SK-N-SH (cell line): Measurements from ENCODE around the gene RASSF4. TPM values are rescaled to one million over a fixed set of nuclear protein-coding genes. Genes with fewer than 3 reads are reported as not detected.

Experiments used
- CTCF ChIA-PET: fragments of 300-600, 350-600 bp; formaldehyde crosslinking; extraction: SDS; loops from one replicate; lab custom pipeline; 2021; lab: Yijun Ruan, JAX
- POLR2A ChIA-PET: fragments of 350-600 bp; sonication (Branson Sonifier 250); formaldehyde crosslinking; extraction: SDS; loops from one replicate; lab custom pipeline; 2020; ENCODE audit warnings: antibody characterized with exemption, inconsistent platforms; lab: Yijun Ruan, JAX
- DNase-seq: peaks from one replicate; pipeline ENCODE4 v3.0.0; 2012
- H2AFZ ChIP-seq: fragments of 200-600 bp; sonication (generic); 2 replicates; pipeline ENCODE4 v1.8.1; 2016; ENCODE audit warnings: antibody characterized with exemption, mild to moderate bottlenecking, low read depth
- H3F3A ChIP-seq: fragments of 200-600 bp; sonication (generic); replicated peaks from 2 replicates; pipeline ENCODE3; 2016; ENCODE audit warnings: antibody characterized with exemption, mild to moderate bottlenecking; ENCODE audit not compliant: insufficient read depth
- H3K27ac ChIP-seq, 2 experiments: fragments of 200-500 bp in 1 of 2; fragments of 200-600 bp in 1 of 2; sonication (Bioruptor generic) in 1 of 2; sonication (generic), shearing (Covaris generic) in 1 of 2; 2 replicates each; pipeline versions ENCODE4 v1.5.1 to v1.6.1; 2014 to 2016; ENCODE audit warnings: low read depth in 2 of 2, inconsistent platforms in 1 of 2, low read length in 1 of 2, mild to moderate bottlenecking in 1 of 2, mixed read lengths in 1 of 2
- H3K27me3 ChIP-seq: fragments of 200-600 bp; sonication (generic), shearing (Covaris generic); 2 replicates; pipeline ENCODE4 v1.6.1; 2016; ENCODE audit warnings: mixed run types; ENCODE audit not compliant: insufficient read depth
- H3K36me3 ChIP-seq, 2 experiments: fragments of 200-500 bp in 1 of 2; fragments of 200-600 bp in 1 of 2; sonication (Bioruptor generic) in 1 of 2; sonication (generic) in 1 of 2; replicated peaks in 1 of 2; 2 replicates each; pipeline versions ENCODE3 to v1.5.1; 2014 to 2016; ENCODE audit warnings: low read length in 1 of 2, mild to moderate bottlenecking in 1 of 2; ENCODE audit not compliant: insufficient read depth in 2 of 2, control insufficient read depth in 1 of 2
- H3K4me1 ChIP-seq, 2 experiments: fragments of 200-500 bp in 1 of 2; fragments of 200-600 bp in 1 of 2; sonication (Bioruptor generic) in 1 of 2; sonication (generic), shearing (Covaris generic) in 1 of 2; 2 replicates each; pipeline versions ENCODE4 v1.5.1 to v1.6.1; 2014 to 2016; ENCODE audit warnings: low read depth in 1 of 2, low read length in 1 of 2, mixed run types in 1 of 2; ENCODE audit not compliant: insufficient read depth in 2 of 2, control insufficient read depth in 1 of 2
- H3K4me2 ChIP-seq: fragments of 200-600 bp; sonication (generic), shearing (Covaris generic); 2 replicates; pipeline ENCODE4 v1.6.1; 2017; ENCODE audit warnings: mixed run types
- H3K4me3 ChIP-seq, 2 experiments: fragments of 200-500 bp in 1 of 2; fragments of 200-600 bp in 1 of 2; sonication (Bioruptor generic) in 1 of 2; sonication (generic), shearing (Covaris generic) in 1 of 2; 2 replicates each; pipeline versions ENCODE4 v1.5.1 to v1.8.1; 2014 to 2016; ENCODE audit warnings: low read depth in 2 of 2, inconsistent platforms in 1 of 2, low read length in 1 of 2, mild to moderate bottlenecking in 1 of 2, mixed read lengths in 1 of 2, moderate library complexity in 1 of 2
- H3K79me2 ChIP-seq: fragments of 200-600 bp; sonication (generic); 2 replicates; pipeline ENCODE4 v1.8.1; 2017; ENCODE audit warnings: mild to moderate bottlenecking; ENCODE audit not compliant: insufficient read depth
- H3K9ac ChIP-seq: fragments of 200-600 bp; sonication (generic); 2 replicates; pipeline ENCODE4 v1.6.1; 2017; ENCODE audit warnings: mixed run types
- H3K9me2 ChIP-seq: fragments of 200-600 bp; sonication (generic); 2 replicates; pipeline ENCODE4 v1.6.1; 2017; ENCODE audit warnings: mixed run types
- H3K9me3 ChIP-seq: fragments of 200-600 bp; sonication (generic); 2 replicates; pipeline ENCODE4 v1.6.1; 2017; ENCODE audit warnings: mixed run types, mild to moderate bottlenecking, moderate library complexity
- H4K20me1 ChIP-seq: fragments of 200-600 bp; sonication (generic); 2 replicates; pipeline ENCODE4 v1.6.1; 2017; ENCODE audit warnings: mild to moderate bottlenecking, mixed run types; ENCODE audit not compliant: insufficient read depth
- EP300 ChIP-seq, 2 experiments: IDR thresholded peaks; 2 replicates each; pipeline versions ENCODE4 v1.4.0 to v1.6.1; 2012; ENCODE audit warnings: borderline replicate concordance in 1 of 2, low read depth in 1 of 2, low read length in 1 of 2
- EZH2phosphoT487 ChIP-seq: fragments of 200-600 bp; sonication (generic); IDR thresholded peaks from 2 replicates; pipeline ENCODE4 v1.6.1; 2017; ENCODE audit warnings: low read depth, mixed run types, mild to moderate bottlenecking, antibody characterized with exemption, moderate library complexity, borderline replicate concordance
- FOSL2 ChIP-seq: IDR thresholded peaks from 2 replicates; pipeline ENCODE4 v1.4.0; 2012; ENCODE audit warnings: low read depth, mild to moderate bottlenecking, moderate library complexity, borderline replicate concordance
- FOXM1 ChIP-seq: IDR thresholded peaks from 2 replicates; pipeline ENCODE4 v1.4.0; 2012; ENCODE audit warnings: low read depth, mild to moderate bottlenecking
- GABPA ChIP-seq: IDR thresholded peaks from 2 replicates; pipeline ENCODE4 v1.4.0; 2012; ENCODE audit warnings: low read depth, mild to moderate bottlenecking
- JUND ChIP-seq: IDR thresholded peaks from 2 replicates; pipeline ENCODE4 v1.4.0; 2012
- MEF2A ChIP-seq: IDR thresholded peaks from 2 replicates; pipeline ENCODE4 v1.4.0; 2012; ENCODE audit warnings: low read depth, borderline replicate concordance
- MXI1 ChIP-seq: IDR thresholded peaks from 2 replicates; pipeline ENCODE4 v1.6.1; 2012; ENCODE audit warnings: mild to moderate bottlenecking, low read depth, low read length, improper control_type of control experiment
- NFIC ChIP-seq: IDR thresholded peaks from 2 replicates; pipeline ENCODE4 v1.4.0; 2012; ENCODE audit warnings: borderline replicate concordance
- NRF1 ChIP-seq: IDR thresholded peaks from 2 replicates; pipeline ENCODE4 v1.6.1; 2012; ENCODE audit warnings: low read depth, mild to moderate bottlenecking, low read length
- POLR2AphosphoS5 ChIP-seq: IDR thresholded peaks from 2 replicates; pipeline ENCODE4 v1.6.1; 2012; ENCODE audit warnings: low read depth, low read length
- RCOR1 ChIP-seq: fragments of 150-350 bp; IDR thresholded peaks from 2 replicates; pipeline ENCODE4 v1.6.1; 2017; ENCODE audit warnings: antibody characterized with exemption, low read length
- REST ChIP-seq: IDR thresholded peaks from 2 replicates; pipeline ENCODE4 v1.6.1; 2012; ENCODE audit warnings: mild to moderate bottlenecking, low read depth, low read length, moderate library complexity
- SIN3A ChIP-seq: IDR thresholded peaks from 2 replicates; pipeline ENCODE4 v1.6.1; 2012; ENCODE audit warnings: low read depth, mild to moderate bottlenecking, low read length, moderate library complexity, borderline replicate concordance
- SMC3 ChIP-seq: IDR thresholded peaks from 2 replicates; pipeline ENCODE4 v1.6.1; 2012; ENCODE audit warnings: low read depth, low read length, improper control_type of control experiment
- TAF1 ChIP-seq: IDR thresholded peaks from 2 replicates; pipeline ENCODE4 v1.6.1; 2012; ENCODE audit warnings: low read depth, mild to moderate bottlenecking, low read length, moderate library complexity, borderline replicate concordance
- TCF12 ChIP-seq: IDR thresholded peaks from 2 replicates; pipeline ENCODE4 v1.4.0; 2012
- USF1 ChIP-seq: IDR thresholded peaks from 2 replicates; pipeline ENCODE4 v1.4.0; 2012; ENCODE audit warnings: low read depth, borderline replicate concordance
- YY1 ChIP-seq: IDR thresholded peaks from 2 replicates; pipeline ENCODE4 v1.4.0; 2012; ENCODE audit warnings: low read depth, mild to moderate bottlenecking
- ZBTB33 ChIP-seq: IDR thresholded peaks from 2 replicates; pipeline ENCODE4 v1.4.0; 2012; ENCODE audit warnings: low read depth, borderline replicate concordance
- WGBS: methylation state at CpG from one replicate; pipeline ENCODE4 v1.1.6; 2017; ENCODE audit warnings: low lambda C conversion rate; 5-methylcytosine and 5-hydroxymethylcytosine counted together
- polyA plus RNA-seq, 3 experiments: library from polyadenylated mRNA; depleted of rRNA; stranded (reverse); fragments of >200 nt; gene quantifications; 2 replicates each; pipeline ENCODE4 v1.2.3, GENCODE V29; 2012

RASSF4 gene
- polyA plus RNA-seq, 1 of the 3 experiments (the other 2 are of a cell fraction) = 11.0 TPM

- TF ChIP-seq ZBTB33 (no peak), USF1 (no peak), REST (no peak), GABPA (no peak), MEF2A (no peak)
- TF ChIP-seq, all 33 proteins: peak for 0
Measured at GRCh38 chr10:44955413-44956070, 4.1 kb upstream of the RASSF4 start (continued).

DNA sequence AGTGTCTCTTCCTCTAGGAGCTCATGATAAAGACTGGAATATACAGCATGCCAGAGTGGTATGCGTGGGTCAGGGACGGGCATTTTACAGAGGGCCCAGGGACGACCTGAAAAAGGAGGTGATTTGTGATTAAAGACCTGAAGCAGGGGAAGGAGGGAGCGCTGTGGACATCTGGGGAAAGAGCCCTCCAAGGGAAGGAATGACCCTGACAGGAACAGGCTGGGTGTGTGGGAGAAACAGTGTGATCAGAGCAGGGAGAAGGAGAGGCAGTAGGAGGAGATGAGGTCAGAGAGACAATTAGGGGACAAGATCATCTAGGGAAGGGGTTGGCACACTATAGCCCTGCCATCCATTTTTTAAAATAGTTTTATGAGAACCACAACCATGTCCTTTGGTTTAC, 3.4 kb upstream of the RASSF4 start:
- Histone ChIP-seq H3F3A (no peaks in the 10 kb centered on the region), H3K4me3 (no peak overlapping the region), H4K20me1 (no peaks in the 10 kb centered on the region), H3K9me3 (no peaks in the 10 kb centered on the region), H3K9me2 (no peaks in the 10 kb centered on the region), H3K79me2 (peaks cover 7% of the 10 kb centered on the region), H3K4me2 (no peak overlapping the region), H3K27me3 (no peaks in the 10 kb centered on the region), H3K36me3 (peaks cover 0 to 8% of the 10 kb centered on the region in 2 experiments), H2AFZ (no peak overlapping the region), H3K9ac (no peak overlapping the region), H3K4me1 (peaks cover 13 to 18% of the 10 kb centered on the region in 2 experiments; a peak in 3 of 4 replicates), H3K27ac (no peak overlapping the region)
- CTCF ChIA-PET = interaction anchor here (3.9 kb wide), 1 partner anchor 24 kb away, joined by 25 read pairs; no protein-coding TSS in a partner anchor
- 96% methylated on average over 4 of the region's 4 CpGs for WGBS
- DNase-seq = no peak
- POLR2A ChIA-PET = no interaction called here
- TF ChIP-seq MXI1 (no peak), YY1 (no peak), TCF12 (no peak), TAF1 (no peak), POLR2AphosphoS5 (no peak), FOXM1 (no peak), NFIC (no peak), EP300 (IDR thresholded peaks at IDR 0.05; ENCODE audit: borderline replicate concordance in 1 of 2, low read depth in 1 of 2, low read length in 1 of 2) (no peak), RCOR1 (no peak), FOSL2 (no peak), SMC3 (no peak), GABPA (no peak), USF1 (no peak), NRF1 (no peak), EZH2phosphoT487 (no peak), JUND (no peak), ZBTB33 (no peak), SIN3A (no peak)
